ENCODE data around the gene PRR12. TPM values are rescaled to one million over a fixed set of nuclear protein-coding genes. Genes with fewer than 3 reads are reported as not detected.

Gene PRR12
- total RNA-seq, 2 experiments from 2014 or later, result 41.7 to 42.2 TPM

- TF ChIP-seq, protein P1, sequence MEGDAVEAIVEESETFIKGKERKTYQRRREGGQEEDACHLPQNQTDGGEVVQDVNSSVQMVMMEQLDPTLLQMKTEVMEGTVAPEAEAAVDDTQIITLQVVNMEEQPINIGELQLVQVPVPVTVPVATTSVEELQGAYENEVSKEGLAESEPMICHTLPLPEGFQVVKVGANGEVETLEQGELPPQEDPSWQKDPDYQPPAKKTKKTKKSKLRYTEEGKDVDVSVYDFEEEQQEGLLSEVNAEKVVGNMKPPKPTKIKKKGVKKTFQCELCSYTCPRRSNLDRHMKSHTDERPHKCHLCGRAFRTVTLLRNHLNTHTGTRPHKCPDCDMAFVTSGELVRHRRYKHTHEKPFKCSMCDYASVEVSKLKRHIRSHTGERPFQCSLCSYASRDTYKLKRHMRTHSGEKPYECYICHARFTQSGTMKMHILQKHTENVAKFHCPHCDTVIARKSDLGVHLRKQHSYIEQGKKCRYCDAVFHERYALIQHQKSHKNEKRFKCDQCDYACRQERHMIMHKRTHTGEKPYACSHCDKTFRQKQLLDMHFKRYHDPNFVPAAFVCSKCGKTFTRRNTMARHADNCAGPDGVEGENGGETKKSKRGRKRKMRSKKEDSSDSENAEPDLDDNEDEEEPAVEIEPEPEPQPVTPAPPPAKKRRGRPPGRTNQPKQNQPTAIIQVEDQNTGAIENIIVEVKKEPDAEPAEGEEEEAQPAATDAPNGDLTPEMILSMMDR (IDR thresholded peaks at IDR 0.05), result no peak
- H3K27ac ChIP-seq (ENCODE audit: low read depth in 1 of 2, low read length in 2 of 2), result peak within 1 kb of the TSS; percentile 91 to 96
- H3K27me3 ChIP-seq (ENCODE audit: control insufficient read depth in 1 of 2, insufficient read depth in 2 of 2, low read length in 2 of 2), result no peaks in the 10 kb centered on the region
- H3K36me3 Mint-ChIP-seq (ENCODE audit: low read depth), result peaks cover 18% of the 10 kb centered on the region
- ATAC-seq (ENCODE audit: poor library complexity) (peak; percentile 66), DNase-seq (peak; percentile 97 to 100 (median 99))
- no peaks in the 10 kb centered on the region for H3K27me3 Mint-ChIP-seq
- peaks cover 71% of the 10 kb centered on the region for H3K4me1 Mint-ChIP-seq (ENCODE audit: low read depth)
- POLR2A ChIA-PET, result interaction anchor here (0.6 to 5.5 kb wide), 26 partner anchors 19 to 1023 kb away, joined by 3 to 125 read pairs (median 4); partner anchors contain the start of genes AKT1S1, AP2A1, BCL2L12 and FUZ
- H3K36me3 ChIP-seq (ENCODE audit: insufficient read depth, low read length), result peaks cover 24% of the 10 kb centered on the region
- H3K9me3 ChIP-seq (ENCODE audit: control insufficient read depth in 1 of 2, insufficient read depth in 1 of 2, low read length in 2 of 2), result no peaks in the 10 kb centered on the region
- intact Hi-C loops (cut with DNase I, micrococcal nuclease), result loop anchor here (1.0 to 5.0 kb wide), 6 partner anchors 23 to 385 kb away; partner anchors contain the start of genes AKT1S1 (in 1 of the 2), BCL2L12 (in 1 of the 2), IRF3 (in 1 of the 2) and TBC1D17 (in 1 of the 2)
- H3K9me3 Mint-ChIP-seq, result no peaks in the 10 kb centered on the region
- H3K4me1 ChIP-seq (ENCODE audit: insufficient read depth, low read length), result peaks cover 70% of the 10 kb centered on the region
- peak within 1 kb of the TSS; percentile 97 for H3K27ac Mint-ChIP-seq
- H3K4me3 Mint-ChIP-seq, result peak within 1 kb of the TSS; percentile 95
- CTCF ChIA-PET, result interaction anchor here (1.0 to 1.2 kb wide), 3 partner anchors 31 to 145 kb away, joined by 3 to 6 read pairs (median 3); no protein-coding TSS in a partner anchor
- H3K4me3 ChIP-seq (ENCODE audit: low read length), result peak within 1 kb of the TSS; percentile 99
Observed at GRCh38 chr19:49641688-49642491, 50.9 kb downstream of the PRR12 start, which contains the start of gene SCAF1. TSS of gene SCAF1 (plus strand) at chr19:49642209. CDS start at chr19:49645027, 2,818 bp downstream.

DNA sequence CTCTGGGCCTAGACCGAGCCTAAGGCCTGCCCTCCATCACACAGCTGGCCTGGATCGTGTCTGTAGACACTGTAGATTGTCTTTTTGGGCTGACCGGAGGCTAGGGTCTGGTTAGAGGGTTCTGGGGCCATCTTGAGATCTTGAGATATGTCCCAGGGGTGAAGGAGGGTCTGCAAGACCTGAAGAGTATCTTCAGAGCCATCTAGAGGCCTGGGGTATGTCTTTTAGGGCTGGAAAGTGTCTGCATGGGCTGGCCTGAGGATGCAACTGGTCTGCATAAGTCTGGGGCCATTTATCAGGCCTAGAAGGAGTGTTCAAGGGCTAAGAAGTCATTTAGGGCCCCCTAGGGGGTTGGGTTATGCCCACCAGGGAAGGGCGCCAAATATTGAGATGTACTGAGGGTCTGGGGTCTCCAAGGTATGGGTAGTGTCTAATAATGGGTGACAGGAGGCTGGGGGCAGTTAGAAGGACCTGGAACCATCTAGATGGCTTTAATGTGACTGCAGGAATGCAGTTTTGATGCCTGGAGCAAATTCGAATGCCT, 51.6 kb downstream of the PRR12 start:
- H3K27ac ChIP-seq (ENCODE audit: low read depth in 1 of 2, low read length in 2 of 2), result peak overlapping the region; percentile 83 to 96
- H3K36me3 ChIP-seq (ENCODE audit: insufficient read depth, low read length), result peaks cover 30% of the 10 kb centered on the region
- DNase-seq (no peak), ATAC-seq (ENCODE audit: poor library complexity) (no peak)
- no peaks in the 10 kb centered on the region for H3K27me3 ChIP-seq (ENCODE audit: control insufficient read depth in 1 of 2, insufficient read depth in 2 of 2, low read length in 2 of 2)
- Mint-ChIP-seq H3K4me1 (ENCODE audit: low read depth) (peaks cover 70% of the 10 kb centered on the region), H3K27me3 (no peaks in the 10 kb centered on the region), H3K36me3 (ENCODE audit: low read depth) (peaks cover 25% of the 10 kb centered on the region), H3K4me3 (peak overlapping the region; percentile 95), H3K27ac (peak overlapping the region; percentile 97), H3K9me3 (no peaks in the 10 kb centered on the region)
- ChIA-PET CTCF (interaction anchor here (1.1 to 1.2 kb wide), 3 partner anchors 30 to 38 kb away, joined by 3 to 6 read pairs (median 3); no protein-coding TSS in a partner anchor), POLR2A (interaction anchor here (0.6 to 5.5 kb wide), 21 partner anchors 18 to 1023 kb away, joined by 3 to 125 read pairs (median 5); partner anchors contain the start of genes AKT1S1, AP2A1, BCL2L12 and FUZ)
- TF ChIP-seq, protein P1 (IDR thresholded peaks at IDR 0.05), result no peak
- intact Hi-C loops (cut with DNase I, micrococcal nuclease), result loop anchor here (1.0 to 5.0 kb wide), 5 partner anchors 23 to 385 kb away; partner anchors contain the start of genes AKT1S1 (in 1 of the 2), BCL2L12 (in 1 of the 2), IRF3 (in 1 of the 2) and TBC1D17 (in 1 of the 2)
- no peaks in the 10 kb centered on the region for H3K9me3 ChIP-seq (ENCODE audit: control insufficient read depth in 1 of 2, insufficient read depth in 1 of 2, low read length in 2 of 2)
- H3K4me3 ChIP-seq (ENCODE audit: low read length), result peak overlapping the region; percentile 99
- peaks cover 70% of the 10 kb centered on the region for H3K4me1 ChIP-seq (ENCODE audit: insufficient read depth, low read length)

- H3K4me3 Mint-ChIP-seq, result peak overlapping the region; percentile 95
- H3K4me3 ChIP-seq (ENCODE audit: low read length), result no peak overlapping the region
- H3K27me3 Mint-ChIP-seq, result no peaks in the 10 kb centered on the region
- H3K36me3 Mint-ChIP-seq (ENCODE audit: low read depth), result peaks cover 30% of the 10 kb centered on the region
- no peaks in the 10 kb centered on the region for H3K9me3 Mint-ChIP-seq
- ChIA-PET CTCF (interaction anchor here (1.1 kb wide), 1 partner anchor 37 kb away, joined by 3 read pairs; no protein-coding TSS in a partner anchor), POLR2A (interaction anchor here (2.0 to 5.5 kb wide), 3 partner anchors 17 to 54 kb away, joined by 8 to 125 read pairs (median 21); partner anchors contain the start of genes BCL2L12, IRF3 and PRR12)
- H3K9me3 ChIP-seq (ENCODE audit: control insufficient read depth in 1 of 2, insufficient read depth in 1 of 2, low read length in 2 of 2), result no peaks in the 10 kb centered on the region
- no peak for ATAC-seq (ENCODE audit: poor library complexity)
- H3K27ac Mint-ChIP-seq, result peak overlapping the region; percentile 97
- TF ChIP-seq, protein P1 (IDR thresholded peaks at IDR 0.05), result no peak
- H3K4me1 ChIP-seq (ENCODE audit: insufficient read depth, low read length), result peaks cover 61% of the 10 kb centered on the region
- H3K4me1 Mint-ChIP-seq (ENCODE audit: low read depth), result peaks cover 61% of the 10 kb centered on the region
- H3K27me3 ChIP-seq (ENCODE audit: control insufficient read depth in 1 of 2, insufficient read depth in 2 of 2, low read length in 2 of 2), result no peaks in the 10 kb centered on the region
- intact Hi-C loops (cut with DNase I, micrococcal nuclease), result loop anchor here (2.0 to 5.0 kb wide), 3 partner anchors 29 to 384 kb away; partner anchors contain the start of genes AKT1S1 (in 1 of the 2), TBC1D17 (in 1 of the 2), VRK3 (in 1 of the 2) and ZNF473 (in 1 of the 2)
- peaks cover 34% of the 10 kb centered on the region for H3K36me3 ChIP-seq (ENCODE audit: insufficient read depth, low read length)
- DNase-seq, result no peak
- H3K27ac ChIP-seq (ENCODE audit: low read depth in 1 of 2, low read length in 2 of 2), result no peak overlapping the region
Observed at GRCh38 chr19:49643466-49643865, 52.5 kb downstream of the PRR12 start.
